NB4 (cell line): ENCODE measurements around the gene CCDC107.

Experiments used
- MYC ChIP-seq: IDR thresholded peaks from 2 replicates; pipeline ENCODE4 v1.6.1; 2011; ENCODE audit warnings: low read depth, low read length
- POLR2A ChIP-seq: IDR thresholded peaks from 2 replicates; pipeline ENCODE4 v1.6.1; 2011; ENCODE audit warnings: mild to moderate bottlenecking; ENCODE audit not compliant: insufficient read length; ENCODE audit errors: extremely low read depth
- TF ChIP-seq, protein P1 (sequence below): IDR thresholded peaks from one replicate; pipeline ENCODE4 v1.5.1; 2012; ENCODE audit warnings: low read depth, low read length
- TF ChIP-seq, protein P2 (sequence below): IDR thresholded peaks from 2 replicates; pipeline ENCODE4 v1.6.1; 2011; ENCODE audit warnings: low read depth, low read length

DNA sequence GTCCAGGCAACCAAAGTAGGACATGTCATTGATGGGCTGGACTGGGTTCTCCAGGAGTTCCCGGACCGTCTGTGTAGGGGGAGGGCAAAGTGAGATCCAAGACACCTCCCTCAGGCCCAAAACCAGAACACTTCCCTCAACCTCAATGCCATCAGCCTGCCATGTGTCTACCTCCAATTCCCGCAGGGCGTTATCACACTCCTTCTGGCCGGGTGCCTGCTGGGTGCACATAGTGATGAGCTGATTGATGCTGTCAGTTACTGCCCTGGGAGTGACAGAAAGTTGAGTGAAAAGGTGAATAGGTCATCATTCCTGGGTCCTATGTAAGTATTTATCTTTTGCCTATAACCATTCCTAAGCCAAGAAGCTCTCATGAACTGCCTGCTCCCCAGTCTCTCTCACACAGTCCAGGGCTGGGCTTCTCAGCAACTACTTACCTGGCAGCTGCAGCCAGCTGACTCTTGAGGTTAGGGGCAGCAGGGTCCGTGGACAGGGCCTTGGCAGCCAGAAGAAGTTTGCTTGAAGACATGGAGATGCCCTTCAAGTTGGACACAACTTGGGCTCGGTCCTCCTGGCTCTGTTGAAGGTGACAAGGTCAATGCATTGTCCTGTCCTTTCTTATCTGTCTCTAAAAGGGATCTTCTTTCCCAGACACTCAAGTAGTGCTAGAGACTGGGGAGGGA is 52.9 kb downstream of the CCDC107 start:
- TF ChIP-seq, protein P1, sequence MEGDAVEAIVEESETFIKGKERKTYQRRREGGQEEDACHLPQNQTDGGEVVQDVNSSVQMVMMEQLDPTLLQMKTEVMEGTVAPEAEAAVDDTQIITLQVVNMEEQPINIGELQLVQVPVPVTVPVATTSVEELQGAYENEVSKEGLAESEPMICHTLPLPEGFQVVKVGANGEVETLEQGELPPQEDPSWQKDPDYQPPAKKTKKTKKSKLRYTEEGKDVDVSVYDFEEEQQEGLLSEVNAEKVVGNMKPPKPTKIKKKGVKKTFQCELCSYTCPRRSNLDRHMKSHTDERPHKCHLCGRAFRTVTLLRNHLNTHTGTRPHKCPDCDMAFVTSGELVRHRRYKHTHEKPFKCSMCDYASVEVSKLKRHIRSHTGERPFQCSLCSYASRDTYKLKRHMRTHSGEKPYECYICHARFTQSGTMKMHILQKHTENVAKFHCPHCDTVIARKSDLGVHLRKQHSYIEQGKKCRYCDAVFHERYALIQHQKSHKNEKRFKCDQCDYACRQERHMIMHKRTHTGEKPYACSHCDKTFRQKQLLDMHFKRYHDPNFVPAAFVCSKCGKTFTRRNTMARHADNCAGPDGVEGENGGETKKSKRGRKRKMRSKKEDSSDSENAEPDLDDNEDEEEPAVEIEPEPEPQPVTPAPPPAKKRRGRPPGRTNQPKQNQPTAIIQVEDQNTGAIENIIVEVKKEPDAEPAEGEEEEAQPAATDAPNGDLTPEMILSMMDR, result no peak
- TF ChIP-seq POLR2A, result no peak
- TF ChIP-seq MYC, result no peak
- TF ChIP-seq, protein P2, sequence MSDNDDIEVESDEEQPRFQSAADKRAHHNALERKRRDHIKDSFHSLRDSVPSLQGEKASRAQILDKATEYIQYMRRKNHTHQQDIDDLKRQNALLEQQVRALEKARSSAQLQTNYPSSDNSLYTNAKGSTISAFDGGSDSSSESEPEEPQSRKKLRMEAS, result no peak
